ENCODE data around the gene ERCC6L2.

The ERCC6L2 gene

GRCh38 chr9:95875305-95876137 lies at the start of gene ERCC6L2:
Gene ERCC6L2 (plus strand): TSS chr9:95875691. CDS start chr9:95876039, 348 bp downstream.
- peak; percentile 93 for DNase-seq (ENCODE audit: low spot score)

DNA sequence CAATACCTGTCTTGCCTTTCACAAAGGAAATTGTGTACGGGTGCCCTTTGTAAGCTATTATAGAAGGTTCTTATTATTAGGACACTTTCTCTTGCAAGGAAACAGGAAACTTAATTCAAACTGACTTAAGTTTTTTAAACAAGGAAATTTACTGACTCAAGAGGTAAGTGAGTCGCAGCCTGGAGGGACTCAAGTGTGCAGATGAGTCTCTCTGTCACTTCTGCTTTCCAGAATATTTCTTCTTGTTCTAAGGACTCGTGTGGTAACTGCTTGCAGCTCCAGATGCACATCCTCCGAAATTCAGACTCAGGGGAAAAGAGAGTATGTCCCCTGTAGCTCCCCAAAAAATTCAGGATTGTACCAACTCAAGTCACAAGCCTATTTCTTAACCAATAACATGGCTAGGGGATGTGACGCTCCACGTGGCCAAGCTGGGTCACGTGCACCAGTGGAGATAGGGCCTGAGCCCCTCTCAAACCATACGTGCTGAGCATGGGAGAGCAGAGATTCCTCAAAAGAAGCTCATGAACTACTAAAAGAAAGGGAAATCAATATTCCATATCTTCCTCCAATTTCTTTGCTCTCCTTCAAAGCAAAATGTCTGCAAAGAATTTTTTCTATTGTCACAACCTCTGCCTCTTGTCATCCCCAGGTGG lies 49.2 kb upstream of the ERCC6L2 start:
- DNase-seq (ENCODE audit: low spot score): no peak

DNA sequence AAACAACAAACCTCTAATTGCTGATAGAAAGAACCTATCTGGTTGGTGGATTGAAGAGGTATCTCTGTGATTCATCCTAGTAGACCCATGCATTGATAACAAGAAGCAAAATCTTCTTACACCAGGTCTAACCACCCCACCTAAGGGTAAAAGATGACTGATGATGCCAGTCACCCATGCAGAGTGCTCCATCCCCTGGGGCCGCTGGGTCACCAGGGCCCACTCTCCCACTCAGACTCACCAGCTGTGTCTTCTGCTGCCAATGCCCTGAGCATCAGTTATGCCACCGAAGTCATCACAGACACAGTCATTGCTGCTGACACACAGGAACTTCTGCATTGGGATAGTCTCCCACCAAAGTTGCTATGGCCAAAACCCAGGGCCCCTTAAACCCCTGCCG lies 44.7 kb upstream of the ERCC6L2 start:
- no peak for DNase-seq (ENCODE audit: low spot score)

GRCh38 chr9:95831810-95832209 lies 43.7 kb upstream of the ERCC6L2 start:
- no peak for DNase-seq (ENCODE audit: low spot score)

DNA sequence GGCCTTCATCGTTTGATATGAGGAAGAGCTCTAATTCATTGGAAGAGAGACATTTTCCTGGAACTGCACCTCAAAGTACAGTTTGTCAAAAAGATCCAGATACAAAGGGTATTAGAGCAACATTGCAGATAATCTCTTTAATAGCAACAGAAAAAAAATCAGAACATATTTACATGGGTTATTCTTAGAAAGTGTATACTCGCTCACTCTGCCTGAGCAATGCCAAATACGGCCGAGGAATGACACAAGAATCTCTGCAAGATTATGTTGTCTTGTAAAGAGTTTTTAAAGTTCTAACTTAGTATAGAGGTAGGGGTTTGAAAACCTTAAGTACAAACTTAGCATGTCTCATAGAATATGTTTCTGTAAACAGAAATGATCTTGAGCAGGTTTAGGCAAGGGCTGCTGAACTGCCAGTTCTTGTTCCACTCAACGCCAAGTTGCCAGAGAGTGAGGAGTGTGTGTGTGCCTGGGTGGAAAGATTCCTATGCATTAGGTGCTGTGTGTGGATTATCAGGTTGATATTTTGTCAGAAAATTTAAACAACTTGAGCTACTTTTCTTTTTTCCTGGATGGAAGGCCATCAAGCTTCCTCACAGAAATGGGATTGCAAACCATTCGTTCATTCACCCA lies 41.8 kb upstream of the ERCC6L2 start:
- DNase-seq (ENCODE audit: low spot score): no peak

- no peak for DNase-seq (ENCODE audit: low spot score)
These were observed 41.1 kb upstream of the ERCC6L2 start for GRCh38 chr9:95834281-95834907.

DNA sequence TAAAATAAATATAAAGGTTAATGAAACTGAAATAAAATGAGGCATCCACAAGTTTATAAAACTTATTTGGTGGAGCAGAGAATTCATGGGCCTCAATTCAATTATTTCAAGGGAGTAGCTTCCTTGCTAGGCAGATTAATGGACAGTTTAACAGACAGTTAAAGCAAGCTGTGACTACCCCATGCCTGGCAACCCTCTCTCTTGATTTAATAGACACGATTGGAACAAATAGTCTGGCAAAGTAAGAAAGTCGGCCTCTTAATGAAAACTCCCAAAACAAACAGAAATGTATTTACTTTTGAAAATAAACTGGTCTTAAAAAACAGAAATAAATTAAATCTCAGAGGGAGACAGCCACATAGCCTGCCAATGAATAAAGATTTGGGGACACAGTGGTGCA lies 40.1 kb upstream of the ERCC6L2 start:
- no peak for DNase-seq (ENCODE audit: low spot score)

- no peak for DNase-seq (ENCODE audit: low spot score)
These were observed 39.4 kb upstream of the ERCC6L2 start for GRCh38 chr9:95836072-95836471.

- DNase-seq (ENCODE audit: low spot score): no peak
These were observed 36.5 kb upstream of the ERCC6L2 start for GRCh38 chr9:95839012-95839411.

DNA sequence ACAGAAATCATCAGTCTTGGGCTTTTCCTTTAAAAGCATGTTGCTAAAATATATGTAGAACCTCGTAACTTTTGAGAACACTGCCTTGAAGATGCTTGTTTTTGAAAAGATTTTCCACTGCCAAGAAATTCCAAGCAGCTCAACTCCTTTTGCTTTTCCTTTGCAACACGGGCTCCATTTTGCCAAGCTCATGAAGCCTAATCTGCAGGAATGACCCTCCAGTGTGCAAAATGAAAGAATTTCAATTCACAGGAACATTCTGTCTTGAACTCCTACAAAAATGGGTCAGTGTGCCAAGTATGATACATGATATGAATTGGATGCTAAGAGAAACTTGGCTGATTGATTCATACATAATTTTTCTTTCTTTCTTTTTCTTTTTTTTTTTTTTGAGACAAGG lies 35.4 kb upstream of the ERCC6L2 start:
- no peak for DNase-seq (ENCODE audit: low spot score)

- no peak for DNase-seq (ENCODE audit: low spot score)
These were observed 34.1 kb upstream of the ERCC6L2 start for GRCh38 chr9:95841377-95841776.

DNA sequence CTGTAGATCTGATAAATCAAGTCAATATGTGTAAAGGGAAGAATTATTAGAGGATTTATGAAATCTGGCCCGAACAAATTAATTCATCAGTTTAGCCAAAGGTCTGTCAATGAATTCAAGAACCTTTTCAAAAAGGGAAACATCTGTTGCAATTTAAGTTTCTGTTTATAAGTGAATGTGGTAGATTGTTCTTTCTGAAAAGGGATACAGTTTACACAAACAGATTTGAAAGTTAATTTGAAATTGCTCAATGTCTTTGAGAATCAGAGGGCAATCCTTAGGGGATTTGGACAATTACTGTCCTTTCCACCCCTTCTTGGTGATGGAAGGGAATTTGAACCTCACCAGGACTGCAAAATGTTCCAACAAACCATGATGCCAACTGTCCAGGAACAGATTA lies 29.7 kb upstream of the ERCC6L2 start:
- DNase-seq (ENCODE audit: low spot score): no peak

DNA sequence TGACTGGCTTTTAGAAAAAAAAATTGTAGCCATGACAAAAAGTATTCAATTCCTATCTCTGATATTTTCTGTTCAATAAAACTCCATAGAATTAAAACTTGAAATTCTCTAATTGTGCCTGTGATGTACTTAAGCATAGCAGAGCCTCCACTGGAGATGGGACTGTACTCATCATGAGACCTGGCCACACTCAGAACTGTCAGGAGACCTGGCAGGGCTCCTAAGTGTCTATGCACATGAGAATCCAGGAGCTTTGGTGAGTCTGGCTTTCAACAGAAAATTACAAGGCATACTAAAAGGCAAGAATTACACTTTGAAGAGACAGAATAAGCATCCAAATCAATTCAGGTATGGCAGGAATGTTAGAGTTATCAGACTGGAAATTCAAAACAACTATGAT lies 26.7 kb upstream of the ERCC6L2 start:
- no peak for DNase-seq (ENCODE audit: low spot score)

DNA sequence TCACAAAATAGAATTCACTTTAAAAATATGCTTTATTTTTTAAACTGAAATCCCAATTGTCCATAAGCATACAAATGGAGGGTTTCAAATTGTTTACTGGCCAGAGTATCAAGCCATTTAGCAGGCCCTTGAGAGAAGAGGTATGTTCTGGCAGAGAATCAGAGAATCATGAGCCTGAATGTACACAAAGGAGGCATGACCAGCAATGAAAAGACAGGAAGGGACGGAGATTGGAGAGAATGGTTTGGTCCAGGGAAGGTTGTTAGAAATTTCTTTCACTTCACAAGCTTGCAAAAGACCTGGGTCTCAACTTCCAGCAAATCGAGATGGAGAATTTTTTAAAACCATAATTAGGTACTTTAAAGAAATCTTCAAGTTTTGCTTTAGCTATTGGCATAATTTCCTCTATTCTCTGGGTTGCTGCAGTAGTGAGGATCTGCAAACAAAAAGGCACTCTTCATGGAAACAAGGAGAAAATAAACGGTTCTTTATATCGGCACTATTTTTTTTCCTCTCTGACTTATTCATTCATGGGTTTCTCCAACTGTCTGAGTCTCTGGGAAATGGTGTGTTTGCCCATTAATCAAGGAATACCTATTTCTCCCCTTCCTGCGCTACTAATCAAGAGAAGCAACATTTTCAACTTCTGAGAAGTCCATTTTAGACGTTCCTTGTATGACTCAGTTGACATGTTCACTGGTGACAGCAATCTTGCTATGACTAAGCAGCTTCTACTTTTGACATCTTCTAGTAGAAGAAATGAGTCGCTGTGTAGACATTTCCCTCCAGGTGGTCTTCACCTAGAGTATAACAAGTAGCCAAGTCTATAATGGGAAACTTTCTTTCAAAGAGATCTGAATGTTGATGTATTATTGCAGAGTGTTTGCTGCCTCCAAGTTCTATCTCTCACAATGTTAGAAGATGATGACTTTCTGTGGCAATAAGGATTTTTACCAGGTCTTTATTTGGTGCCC lies 23.1 kb upstream of the ERCC6L2 start:
- no peak for DNase-seq (ENCODE audit: low spot score)

DNA sequence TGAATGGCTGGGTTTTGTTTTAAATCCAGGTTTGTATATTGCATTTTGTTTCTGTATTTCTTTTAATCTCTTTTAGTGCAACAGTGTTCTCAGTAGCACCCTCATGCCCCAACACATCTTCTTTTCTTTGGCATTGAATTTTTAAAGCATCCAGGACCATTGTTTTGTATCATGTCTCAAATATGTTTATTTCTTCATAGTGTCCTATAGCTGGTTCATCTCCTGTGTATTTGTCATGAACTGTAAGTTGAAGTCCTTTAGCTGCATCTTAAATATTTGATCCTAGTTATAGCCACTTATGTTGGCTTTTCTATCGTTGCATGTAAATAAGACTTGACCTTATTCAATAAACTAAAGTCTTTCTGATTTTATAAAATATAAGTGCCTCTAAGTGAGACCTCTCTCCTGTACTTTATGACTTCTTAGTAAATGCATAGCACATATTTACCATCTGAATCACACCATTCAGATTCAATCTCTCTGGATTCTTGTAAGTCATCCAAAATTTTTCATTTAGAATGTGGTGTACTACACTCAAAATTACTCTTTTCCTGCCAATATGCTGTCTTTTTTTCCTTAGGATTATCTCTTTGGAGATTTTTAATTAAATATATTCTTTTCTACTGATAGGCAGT lies 21.0 kb upstream of the ERCC6L2 start:
- DNase-seq (ENCODE audit: low spot score): no peak

GRCh38 chr9:95855961-95856360 lies 19.5 kb upstream of the ERCC6L2 start:
- DNase-seq (ENCODE audit: low spot score): no peak

DNA sequence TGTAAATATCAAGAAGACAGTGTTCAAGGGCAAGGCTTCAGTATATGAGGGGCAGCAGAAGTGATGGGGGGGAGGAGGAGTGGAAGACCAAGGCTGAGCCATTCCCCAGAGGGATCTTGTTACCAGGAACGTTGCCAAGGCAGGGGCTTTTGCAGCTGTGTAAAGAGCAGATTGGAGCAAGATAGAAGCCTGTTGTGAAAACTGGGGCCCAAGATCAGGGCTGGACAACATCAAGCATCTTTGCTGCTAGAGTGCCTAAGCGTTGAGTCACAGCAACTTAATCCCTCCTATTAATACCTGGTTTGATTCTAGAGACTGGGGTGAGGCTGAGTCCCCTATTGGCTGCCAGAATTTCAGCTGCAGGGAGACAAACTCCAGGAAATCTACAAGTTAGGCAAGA lies 18.4 kb upstream of the ERCC6L2 start:
- no peak for DNase-seq (ENCODE audit: low spot score)

GRCh38 chr9:95857896-95858295 lies 17.6 kb upstream of the ERCC6L2 start:
- DNase-seq (ENCODE audit: low spot score): no peak

DNA sequence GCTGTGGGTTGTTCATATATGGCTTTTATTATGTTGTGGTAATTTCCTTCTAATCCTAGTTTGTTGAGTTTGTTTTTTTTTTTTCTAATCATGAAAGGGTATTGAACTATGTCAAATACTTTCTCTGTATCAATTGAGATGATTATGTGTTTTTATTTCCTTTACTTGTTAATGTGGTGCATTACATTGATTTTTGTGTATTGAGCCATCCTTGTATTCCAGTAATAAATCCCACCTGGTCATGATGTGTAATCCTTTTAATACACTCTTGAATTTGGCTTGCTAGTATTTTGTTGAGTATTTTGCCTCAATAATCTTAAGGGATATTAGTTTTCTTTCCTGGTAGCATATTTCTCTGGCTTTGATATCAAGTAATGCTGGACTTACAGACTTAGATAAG lies 13.1 kb upstream of the ERCC6L2 start:
- no peak for DNase-seq (ENCODE audit: low spot score)

- DNase-seq (ENCODE audit: low spot score): no peak
These were observed 10.5 kb upstream of the ERCC6L2 start for GRCh38 chr9:95864852-95865580.
